Suprapubic skin (tissue), 4 donors: ENCODE data around the gene DENND6B.

Experiments used
- CTCF ChIP-seq, 2 donors: fragments of 200-600 bp in 1 of 2; fragments of 450-650 bp in 1 of 2; sonication (generic) in 1 of 2; IDR thresholded peaks; one replicate each; pipeline ENCODE4 v1.5.1; 2016 to 2019; ENCODE audit warnings: antibody characterized with exemption in 2 of 2, mild to moderate bottlenecking in 1 of 2, moderate library complexity in 1 of 2
- EP300 ChIP-seq: sonication (generic); formaldehyde crosslinking; IDR thresholded peaks from one replicate; pipeline ENCODE4 v1.6.1; 2017; ENCODE audit warnings: antibody characterized with exemption
- POLR2A ChIP-seq, 2 donors: fragments of 450-650 bp; IDR thresholded peaks; one replicate each; pipeline ENCODE4 v1.6.1; 2017; ENCODE audit warnings: antibody characterized with exemption in 2 of 2, mild to moderate bottlenecking in 2 of 2, moderate library complexity in 2 of 2
- POLR2AphosphoS5 ChIP-seq, 3 donors: sonication (generic); formaldehyde crosslinking; IDR thresholded peaks; one replicate each; pipeline ENCODE4 v1.6.1; 2017; ENCODE audit warnings: antibody characterized with exemption in 3 of 3

DNA sequence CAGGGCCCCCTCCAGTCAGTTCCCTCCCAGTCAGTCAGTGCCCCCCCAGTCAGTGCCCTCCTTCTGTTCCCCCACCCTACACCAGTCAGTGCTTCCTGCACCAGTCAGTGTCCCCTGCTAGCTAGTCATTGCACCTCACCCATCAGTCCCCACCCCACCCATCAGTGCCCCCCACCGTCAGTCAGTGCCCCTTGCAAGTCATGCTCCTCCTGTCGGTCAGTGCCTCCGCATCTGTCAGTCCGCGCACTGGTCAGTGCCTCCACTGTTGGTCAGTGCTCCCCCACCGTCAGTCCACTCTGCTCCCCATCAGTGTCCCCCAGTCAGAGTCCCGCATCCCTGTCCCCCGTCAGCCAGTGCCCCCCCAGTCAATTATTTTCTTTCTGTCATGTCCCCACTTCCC is 19.7 kb upstream of the DENND6B start:
- TF ChIP-seq CTCF (IDR thresholded peaks at IDR 0.05) (no peak), POLR2AphosphoS5 (IDR thresholded peaks at IDR 0.05) (no peak), POLR2A (IDR thresholded peaks at IDR 0.05) (no peak), EP300 (no peak)
